HEK293T (cell line): Measurements from ENCODE around the gene MAGI2.

ENCODE experiments used
- ELF4 ChIP-seq: fragments of 450-650 bp; IDR thresholded peaks from 2 replicates; pipeline ENCODE4 v1.6.1; 2017; ENCODE audit warnings: antibody characterized with exemption
- FOXA1 ChIP-seq: fragments of 450-650 bp; IDR thresholded peaks from 2 replicates; pipeline ENCODE4 v1.6.1; 2016; ENCODE audit warnings: mild to moderate bottlenecking
- FOXK2 ChIP-seq: fragments of 450-650 bp; IDR thresholded peaks from 2 replicates; pipeline ENCODE4 v1.6.1; 2016; ENCODE audit warnings: mild to moderate bottlenecking
- LEF1 ChIP-seq: fragments of 450-650 bp; IDR thresholded peaks from 2 replicates; pipeline ENCODE4 v1.6.1; 2017; ENCODE audit warnings: mild to moderate bottlenecking, borderline replicate concordance
- SP1 ChIP-seq: fragments of 450-650 bp; IDR thresholded peaks from 2 replicates; pipeline ENCODE4 v1.6.1; 2017
- ZNF384 ChIP-seq: fragments of 450-650 bp; IDR thresholded peaks from 2 replicates; pipeline ENCODE4 v1.6.1; 2016

- no peak for TF ChIP-seq FOXA1
- TF ChIP-seq SP1: no peak
- no peak for TF ChIP-seq FOXK2
- TF ChIP-seq LEF1: no peak
- no peak for TF ChIP-seq ELF4
- TF ChIP-seq ZNF384: no peak
Observed at GRCh38 chr7:79451580-79451979, 1.9 kb downstream of the MAGI2 start.
